NCI-H1092 (cell line): Measurements from ENCODE around the gene MSRB1.
"Not testable (repeated sequence)": the region's sequence is repeated elsewhere in the genome, so short reads cannot be mapped to it uniquely, and the experiment has no call there.

ENCODE experiments used
- DNase-seq: peaks from one replicate; lab custom pipeline; 2025; lab: John Stamatoyannopoulos, UW

The MSRB1 gene

DNA sequence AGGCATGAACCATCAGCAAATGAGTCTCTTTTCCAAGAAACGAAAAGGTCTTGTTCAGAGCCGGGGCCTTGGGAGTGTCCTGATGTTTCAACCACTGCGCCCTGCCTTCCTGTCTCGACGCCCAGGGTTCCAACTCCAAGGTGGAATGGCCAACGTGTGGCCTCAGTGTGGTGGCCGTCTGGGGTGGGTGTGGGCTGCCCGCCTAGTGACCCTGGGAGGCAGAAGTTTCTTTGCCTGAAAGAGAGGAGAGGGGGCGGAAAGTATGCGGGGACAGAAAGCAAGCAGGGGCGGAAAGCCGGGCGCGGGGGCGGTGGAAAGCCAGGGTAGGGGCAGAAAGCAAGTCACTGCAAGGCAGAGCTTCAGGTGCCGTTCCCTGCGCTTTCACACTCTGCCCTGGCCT, 4.1 kb downstream of the MSRB1 start:
- DNase-seq, result no peak

DNA sequence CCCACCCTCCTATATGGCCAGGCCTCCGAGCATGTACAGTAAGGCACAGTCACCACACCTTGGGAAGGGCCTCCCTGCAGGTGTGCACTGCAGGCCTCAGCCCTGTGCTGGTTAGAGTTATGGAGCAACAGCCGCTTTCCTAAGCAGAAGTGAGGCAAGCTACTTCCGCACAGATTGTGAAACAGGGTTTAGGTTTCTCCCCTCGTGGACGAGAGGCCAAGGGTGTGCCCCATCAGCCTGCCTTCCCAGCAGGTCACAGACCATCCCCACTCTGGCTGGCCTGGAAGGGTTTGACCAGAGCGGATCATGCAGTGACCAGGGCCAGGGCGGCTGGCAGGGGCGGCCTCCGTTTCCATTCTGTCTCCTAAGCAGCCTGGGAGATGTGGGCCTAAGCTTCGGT, 4.7 kb downstream of the MSRB1 start:
- no peak for DNase-seq

DNA sequence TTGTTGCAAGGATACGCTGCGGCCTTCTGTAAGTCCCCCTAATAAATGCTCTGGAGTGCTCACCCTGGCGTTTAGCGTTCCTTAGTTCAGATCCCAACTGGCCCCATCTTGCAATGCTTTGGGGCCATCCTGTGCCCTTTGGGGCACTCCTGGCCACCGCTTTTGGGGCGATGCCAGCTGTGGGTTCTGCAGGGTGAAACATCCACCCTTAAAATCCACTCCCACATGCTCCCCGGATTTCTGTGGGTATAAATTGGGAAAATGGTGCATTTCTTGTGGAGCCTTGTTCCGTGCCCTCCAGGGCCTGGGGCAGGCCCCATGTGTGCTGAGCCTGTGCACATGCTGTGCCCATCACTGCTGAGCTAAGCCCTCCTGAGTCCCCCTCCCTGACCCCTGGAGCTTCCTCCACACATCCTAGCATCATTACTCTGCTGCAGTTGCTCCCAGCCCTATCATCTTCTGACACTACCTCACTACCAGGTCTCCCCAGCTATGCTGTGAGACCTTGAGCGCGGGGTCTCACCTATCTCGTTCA, 6.0 kb downstream of the MSRB1 start:
- no peak for DNase-seq

DNA sequence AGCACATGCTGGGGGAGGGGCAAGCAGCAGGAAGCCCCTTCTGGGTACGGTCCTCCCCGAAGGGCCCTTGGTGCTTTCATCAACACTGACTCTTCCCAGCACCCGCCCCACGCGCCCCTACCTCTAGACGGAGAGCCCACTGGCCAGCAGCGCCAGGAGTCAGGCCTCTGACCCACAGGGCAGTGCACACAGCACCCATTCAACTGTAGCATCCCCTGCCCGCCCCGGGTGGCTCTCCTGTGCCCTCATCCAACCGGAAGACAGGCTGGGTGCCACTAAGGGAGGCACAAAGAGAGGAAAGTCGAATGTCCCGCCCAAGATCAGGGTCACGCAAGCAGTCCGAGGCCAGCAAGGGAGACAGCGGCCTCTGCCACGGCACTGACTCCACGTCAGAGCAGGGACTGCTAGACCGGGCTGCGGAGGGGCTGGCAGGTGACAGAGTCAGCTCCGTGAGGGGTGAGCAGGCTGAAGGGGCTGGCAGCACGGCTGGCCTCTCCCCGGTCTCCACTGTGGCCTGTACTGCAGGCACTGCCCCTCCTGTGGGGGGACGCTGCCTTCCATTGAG, 9.8 kb downstream of the MSRB1 start:
- DNase-seq, result no peak

DNA sequence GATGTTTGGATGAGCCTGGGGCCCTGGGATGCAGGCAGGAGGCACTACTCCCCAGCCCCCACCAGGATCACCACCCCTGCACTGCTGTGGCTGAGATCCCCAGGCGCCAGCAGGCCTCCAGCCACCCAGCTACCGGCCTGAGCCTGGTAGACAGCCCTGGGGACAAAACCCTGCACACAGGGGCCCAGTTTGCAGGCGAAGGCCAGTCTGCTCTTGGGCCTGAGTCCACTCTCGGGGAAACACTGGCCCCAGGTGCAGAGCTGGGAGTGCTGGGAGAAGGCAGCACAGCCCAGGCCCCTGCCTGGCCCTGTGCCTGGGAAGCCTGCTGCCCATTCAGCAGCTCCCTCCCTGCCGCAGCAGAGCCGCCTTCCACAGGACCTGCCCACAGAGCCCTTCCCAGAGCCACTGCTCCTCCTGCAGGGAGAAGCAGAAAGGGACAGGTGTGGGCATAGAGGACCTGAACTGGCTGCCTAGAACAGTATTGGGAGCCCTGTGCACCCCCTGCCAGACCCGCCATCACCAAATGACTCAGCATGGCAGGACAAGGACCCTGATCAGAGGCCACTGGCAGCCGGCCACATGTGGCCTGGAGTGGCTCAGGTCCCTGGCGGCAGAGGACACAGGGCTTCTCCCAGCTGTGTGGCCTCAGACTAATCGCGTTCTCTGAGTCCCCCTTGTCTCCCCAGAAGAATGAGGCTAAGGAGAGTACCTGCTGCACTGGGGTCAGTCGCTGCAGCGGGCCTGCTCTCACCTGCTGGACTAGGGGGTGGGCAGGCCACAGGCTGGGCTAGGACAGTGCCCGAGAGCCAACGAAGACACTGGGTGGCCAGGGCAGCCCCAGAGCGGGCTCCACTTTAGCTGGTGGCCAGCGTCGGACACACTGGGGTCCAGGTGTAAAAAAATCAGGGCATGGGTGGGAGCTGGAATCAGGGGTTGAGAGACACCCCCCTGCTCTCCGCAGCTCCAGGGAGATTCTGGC, 10.7 kb downstream of the MSRB1 start:
- DNase-seq, result peak; percentile 57

DNA sequence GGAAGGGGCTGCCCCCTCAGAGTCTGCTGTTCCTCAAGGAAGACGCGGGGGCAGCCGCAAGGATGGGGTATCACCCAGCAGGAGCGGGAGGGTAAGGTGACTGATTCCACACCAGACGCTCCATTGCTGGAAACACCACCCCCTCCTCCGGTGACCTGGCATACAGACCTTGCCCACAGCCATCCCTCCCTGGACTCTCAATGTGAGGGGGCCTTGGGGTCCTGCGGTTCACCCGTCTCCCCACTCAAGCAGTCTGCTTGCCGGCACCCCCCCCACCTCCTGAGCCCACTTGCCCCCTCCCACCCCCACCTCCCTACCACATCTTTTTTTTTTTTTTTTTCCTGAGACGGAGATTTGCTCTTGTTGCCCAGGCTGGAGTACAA, 12.7 kb downstream of the MSRB1 start:
- DNase-seq, result no peak

DNA sequence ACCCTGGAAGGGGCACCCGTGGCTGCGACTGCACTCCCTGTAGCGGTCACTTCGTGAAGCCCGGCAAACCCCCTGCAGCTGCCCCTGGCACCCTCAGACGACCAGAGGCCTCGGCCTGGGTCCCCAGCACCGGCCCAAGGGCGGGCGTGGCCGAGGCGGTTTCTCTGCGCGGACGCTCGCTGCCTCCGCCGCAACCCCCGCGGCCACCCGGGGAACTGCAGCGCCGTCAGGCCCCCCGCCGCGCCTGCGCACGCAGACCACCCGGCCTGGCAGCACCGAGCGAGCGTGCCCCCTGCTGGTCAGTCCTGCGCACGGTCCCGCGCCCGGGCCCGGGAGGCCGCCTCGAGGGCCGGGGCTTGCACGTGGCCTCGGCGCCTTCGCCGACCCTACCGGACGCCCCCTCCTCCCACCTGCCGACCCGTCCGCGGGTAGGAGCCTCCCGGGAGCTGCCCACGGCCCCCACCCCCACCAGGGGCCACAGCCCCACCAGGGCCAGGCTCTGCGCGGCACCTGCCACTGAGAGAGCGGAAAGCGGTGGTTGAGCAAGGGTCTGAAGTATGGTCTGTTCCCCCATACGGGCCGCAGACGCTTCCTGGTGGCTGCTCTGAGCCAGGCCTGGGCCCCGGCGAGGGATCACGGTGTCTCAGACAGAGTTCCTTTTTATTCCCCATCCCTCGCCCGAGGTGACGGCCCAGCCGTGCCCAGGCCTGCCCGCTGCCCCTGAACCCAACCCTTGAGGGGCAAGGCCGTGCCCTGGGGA, 13.2 kb downstream of the MSRB1 start:
- DNase-seq, result peak; percentile 76

DNA sequence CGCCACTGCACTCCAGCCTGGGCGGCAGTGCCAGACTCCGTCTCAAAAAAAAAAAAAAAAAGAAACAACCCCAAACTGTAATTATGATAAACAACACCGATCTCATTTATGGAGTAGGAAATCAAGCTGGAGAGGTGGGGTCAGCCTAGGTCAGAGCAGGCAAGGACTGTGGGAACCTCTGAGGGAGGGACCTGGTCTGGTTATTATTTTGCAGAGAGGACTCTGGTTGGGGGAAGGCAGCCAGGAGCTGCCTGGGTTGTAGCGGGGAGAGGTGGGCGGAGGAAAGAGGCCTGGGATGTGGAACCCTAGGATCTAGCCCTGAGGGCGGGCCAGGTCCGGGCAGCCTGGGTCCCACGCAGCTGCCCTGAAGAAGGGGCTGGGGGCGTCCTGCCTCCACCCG, 13.9 kb downstream of the MSRB1 start:
- no peak for DNase-seq

DNA sequence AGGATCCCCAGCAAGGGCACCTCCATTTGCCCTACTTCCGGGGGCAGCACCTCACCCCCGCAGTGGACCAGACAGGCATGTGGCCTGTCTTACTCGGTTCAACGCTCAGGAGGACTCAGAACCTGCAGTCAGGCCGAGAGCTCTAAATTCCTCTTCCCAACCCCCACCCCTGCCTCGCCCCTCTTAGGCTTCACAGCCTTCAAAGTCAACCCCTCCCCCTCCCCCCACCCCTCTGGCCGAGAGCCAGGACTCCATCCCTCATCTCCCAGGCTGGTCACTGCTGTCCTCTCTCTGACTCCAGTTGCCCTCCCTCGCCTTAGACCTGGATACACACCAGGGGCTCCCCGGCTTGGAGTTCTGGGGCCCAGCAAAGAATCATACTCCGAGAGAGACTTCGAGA, 16.7 kb downstream of the MSRB1 start:
- DNase-seq, result no peak

DNA sequence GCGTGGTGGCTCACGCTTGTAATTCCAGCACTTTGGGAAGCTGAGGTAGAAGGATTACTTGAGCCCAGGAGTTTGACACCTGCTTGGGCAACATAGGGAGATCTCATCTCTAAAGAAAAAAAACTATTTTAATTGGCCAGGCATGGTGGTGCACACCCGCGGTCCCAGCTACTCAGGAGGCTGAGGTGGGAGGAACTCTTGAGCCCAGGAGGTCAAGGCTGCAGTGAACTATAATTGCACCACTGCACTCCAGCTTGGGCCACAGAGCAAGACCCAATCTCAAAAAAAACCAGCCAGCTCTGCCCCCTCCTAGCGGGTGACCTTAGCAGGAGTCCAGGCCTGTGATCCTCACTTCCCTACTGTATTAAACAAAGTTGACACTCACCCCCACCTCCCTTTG, 18.9 kb downstream of the MSRB1 start:
- no peak for DNase-seq

DNA sequence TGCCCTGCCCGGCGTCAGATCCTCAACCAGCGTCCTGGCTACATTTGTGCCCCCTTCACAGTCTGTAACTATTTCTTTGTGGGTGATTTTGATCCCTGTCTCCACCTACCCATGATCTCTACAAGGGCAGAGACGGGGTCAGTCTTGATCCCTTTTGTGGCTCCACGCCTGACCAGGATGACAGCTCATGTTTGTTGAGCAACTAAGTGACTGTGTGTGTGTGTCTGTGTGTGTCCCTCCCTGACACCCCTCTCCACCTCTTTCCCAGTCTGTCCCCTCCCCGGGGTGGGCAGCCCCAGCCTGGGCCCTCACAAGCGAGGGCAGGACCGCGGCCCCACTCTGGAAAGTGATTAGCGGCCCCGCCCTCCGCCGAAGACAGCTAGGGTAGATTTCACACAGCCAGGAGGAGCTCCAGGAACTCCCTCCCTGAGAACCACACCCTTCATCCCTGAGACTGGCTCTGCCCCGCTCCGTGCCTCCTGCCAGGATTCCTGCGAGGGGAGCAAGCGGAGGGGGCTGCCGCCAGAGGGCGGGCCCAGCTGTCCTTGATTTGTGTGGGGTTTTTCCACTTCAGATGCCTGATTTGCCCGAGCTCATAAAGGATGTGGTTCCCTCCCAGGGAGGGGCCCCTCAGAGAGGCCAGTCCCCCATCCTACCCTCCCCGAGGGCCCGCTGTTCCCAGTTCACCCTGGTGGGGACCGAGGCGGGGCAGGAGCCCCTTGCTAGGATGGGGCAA, 19.5 kb downstream of the MSRB1 start:
- no peak for DNase-seq

DNA sequence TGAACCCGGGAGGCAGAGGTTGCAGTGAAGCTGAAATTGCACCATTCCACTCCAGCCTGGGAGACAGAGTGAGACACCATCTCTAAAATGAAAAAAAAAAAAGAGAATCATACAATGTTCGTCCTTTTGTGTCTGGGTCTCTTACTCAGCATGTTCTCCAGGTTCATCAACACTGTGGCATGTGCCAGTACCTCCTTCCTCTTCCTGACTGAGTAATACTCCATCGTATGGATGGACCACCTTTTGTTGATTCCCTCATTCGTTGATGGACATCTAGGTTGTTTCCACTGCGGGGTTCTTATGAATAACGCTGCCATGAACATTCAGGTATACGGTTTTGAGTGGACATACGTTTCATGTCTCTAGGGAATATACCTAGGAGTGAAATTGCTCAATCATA, 20.6 kb downstream of the MSRB1 start:
- no peak for DNase-seq

DNA sequence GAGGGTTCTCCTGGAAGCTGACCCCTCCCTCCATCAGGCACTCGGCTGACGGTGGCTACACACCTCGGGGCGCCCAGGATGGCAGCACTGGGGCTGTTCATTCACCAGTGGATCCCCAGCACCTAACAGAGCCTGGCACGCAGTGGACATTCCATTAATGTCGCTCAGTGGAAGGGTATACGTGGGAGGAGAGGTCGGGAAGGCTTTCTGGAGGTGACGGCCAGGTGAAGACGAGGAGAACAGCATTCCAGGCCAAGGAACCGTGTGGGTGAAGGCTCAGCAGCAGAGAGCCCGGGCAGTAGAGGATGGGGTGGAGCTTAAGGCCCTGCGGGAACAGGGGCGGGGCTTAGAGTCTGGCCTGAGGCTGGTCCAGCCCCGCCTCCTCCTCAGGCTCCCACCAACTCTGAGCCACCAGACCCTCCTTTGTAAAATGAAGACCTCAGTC, 22.2 kb downstream of the MSRB1 start:
- no peak for DNase-seq

- not testable (repeated sequence) for DNase-seq
These were observed 22.9 kb downstream of the MSRB1 start for GRCh38 chr16:1920122-1920521.

DNA sequence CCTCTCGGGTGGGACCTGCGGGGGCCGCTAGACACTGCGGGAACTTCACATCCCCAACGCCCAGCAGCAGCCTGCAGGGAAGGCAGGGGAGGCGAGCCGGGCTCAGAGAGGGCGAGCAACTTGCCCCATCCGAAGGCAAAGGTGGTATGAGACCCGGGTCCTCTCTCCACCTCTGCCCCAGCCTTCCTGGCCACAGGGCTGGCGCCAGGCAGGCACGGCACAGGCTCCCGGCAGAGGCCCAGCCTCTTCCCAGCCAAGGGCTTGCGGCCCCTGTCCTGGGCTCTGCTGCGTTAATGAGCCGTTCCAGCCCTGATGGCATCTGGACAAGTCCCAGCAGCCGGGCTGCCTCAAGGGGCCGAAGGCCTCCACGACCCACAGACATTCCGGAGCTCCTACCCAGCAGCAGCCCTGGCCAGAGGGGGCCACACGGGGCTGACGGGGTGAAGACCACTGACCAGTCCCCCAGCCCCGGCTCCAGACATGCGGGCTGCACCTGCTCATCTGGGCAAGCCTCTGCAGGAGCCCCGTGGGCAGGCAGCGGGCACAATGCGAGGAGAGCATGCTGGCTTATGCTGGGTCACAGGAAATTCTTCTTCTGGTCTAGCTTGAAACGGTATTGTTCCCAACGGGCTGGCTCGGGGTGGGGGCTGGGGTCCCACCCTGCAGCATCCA, 23.5 kb downstream of the MSRB1 start:
- DNase-seq, result no peak

DNA sequence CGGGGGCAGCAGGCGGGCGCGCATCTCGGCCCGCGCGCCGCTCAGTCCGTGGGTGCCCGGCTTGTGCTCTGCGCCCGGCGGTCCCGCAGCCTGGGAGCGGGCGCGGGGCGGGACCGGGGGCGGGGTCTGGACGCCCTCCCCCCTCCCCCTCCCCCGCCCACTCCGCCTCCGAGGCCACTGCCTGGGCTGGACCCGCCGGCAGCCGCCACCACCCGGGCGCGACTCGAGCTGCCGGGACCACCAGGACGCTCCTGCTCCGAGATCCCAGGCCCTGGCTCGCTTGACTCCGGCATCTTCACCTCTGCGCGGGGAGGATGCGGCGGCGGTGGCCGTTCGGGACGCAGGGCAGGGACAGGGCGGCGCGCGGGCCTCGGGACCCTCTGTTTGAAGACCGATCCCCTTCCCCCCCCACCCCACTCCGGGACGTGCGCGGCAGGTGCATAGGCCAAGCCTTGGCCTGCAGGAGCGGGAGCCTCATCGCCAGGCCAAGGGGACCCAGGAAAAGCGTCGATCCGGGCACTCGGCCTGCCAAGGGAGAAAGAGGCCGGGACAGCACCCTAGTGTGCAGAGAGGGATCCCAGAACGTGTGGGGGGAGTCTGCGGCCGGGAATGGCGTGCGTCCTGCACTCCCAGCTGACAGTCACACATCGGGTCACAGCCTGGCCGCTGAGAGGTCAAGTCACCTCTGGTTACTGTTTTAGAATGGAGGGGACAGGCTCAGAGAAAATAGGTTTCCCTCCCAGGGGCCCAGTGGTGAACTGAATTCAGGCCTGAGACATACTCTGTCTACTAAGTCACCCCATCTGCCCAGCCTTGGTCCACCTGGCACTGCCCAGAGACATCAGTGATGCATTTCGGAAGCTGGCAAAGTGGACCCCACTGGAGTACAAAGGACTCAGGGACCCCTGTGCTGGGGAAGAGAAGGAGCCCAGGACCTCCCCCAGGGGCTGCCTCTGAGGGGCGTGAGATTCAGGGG, 24.4 kb downstream of the MSRB1 start, which contains the start of gene HS3ST6:
TSS of gene HS3ST6 (minus strand) at position 65 of the 976 bp plus-strand sequence. CDS start 92 bp downstream, outside the sequence.
- DNase-seq, result no peak

- no peak for DNase-seq
These were observed 25.2 kb downstream of the MSRB1 start for GRCh38 chr16:1917665-1918350.

DNA sequence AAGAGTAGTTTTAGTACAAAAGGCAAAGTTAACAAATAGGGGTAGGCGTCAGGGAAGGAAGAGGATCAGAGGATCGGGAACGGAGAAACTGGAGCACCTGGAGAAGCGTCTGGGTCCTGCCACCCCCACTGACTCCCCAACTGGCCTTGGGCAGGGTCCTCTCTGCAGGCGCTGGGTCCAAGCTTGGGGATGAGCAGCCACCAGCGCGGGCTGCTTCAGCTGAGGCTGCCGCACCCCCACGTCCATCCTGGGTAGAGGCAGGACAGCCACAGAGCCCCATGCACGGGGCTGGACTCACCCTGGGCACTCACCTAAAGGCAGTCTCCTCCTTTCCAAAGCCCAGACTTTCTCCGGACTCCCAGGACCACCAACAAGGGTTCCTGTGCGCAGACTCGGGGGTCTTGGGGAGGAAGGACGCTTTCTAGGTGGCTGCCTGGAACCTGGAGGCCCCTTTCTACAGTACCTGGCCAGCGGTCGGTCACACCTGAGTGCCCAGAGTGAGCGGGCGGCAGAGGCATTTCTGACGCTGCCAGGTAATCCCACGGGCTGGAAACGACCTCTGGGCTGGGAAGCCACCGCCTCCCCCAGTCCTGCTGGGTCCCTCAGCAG, 25.8 kb downstream of the MSRB1 start:
- no peak for DNase-seq

GRCh38 chr16:1916640-1916990, 26.4 kb downstream of the MSRB1 start:
- DNase-seq, result no peak
